ENCODE data around the gene TMPRSS6. TPM values are rescaled to one million over a fixed set of nuclear protein-coding genes. Genes with fewer than 3 reads are reported as not detected.

TMPRSS6 gene
- total and polyA plus RNA-seq, 8 donors: 0.45 to 1.5 (median 0.64) TPM; not detected in 1

GRCh38 chr22:37016134-37016910, 93.2 kb downstream of the TMPRSS6 start:
- Histone ChIP-seq H3K9me3 (no peaks in the 10 kb centered on the region), H3K36me3 (peaks cover 0 to 10% of the 10 kb centered on the region in 2 donors), H3K4me1 (peaks cover 12 to 58% of the 10 kb centered on the region in 2 donors), H3K27ac (no peak overlapping the region), H3K27me3 (no peaks in the 10 kb centered on the region), H3K4me3 (no peak overlapping the region)
- DNase-seq: no peak
- intact Hi-C loops (cut with DNase I): no loop called here
- TF ChIP-seq CTCF (IDR thresholded peaks at IDR 0.05): no peak
- no peak for ATAC-seq

- ATAC-seq: no peak
- intact Hi-C loops (cut with DNase I): no loop called here
- no peak for TF ChIP-seq CTCF (IDR thresholded peaks at IDR 0.05)
- Histone ChIP-seq H3K4me3 (no peak overlapping the region), H3K9me3 (no peaks in the 10 kb centered on the region), H3K36me3 (peaks cover 0 to 10% of the 10 kb centered on the region in 2 donors), H3K27ac (no peak overlapping the region), H3K27me3 (no peaks in the 10 kb centered on the region), H3K4me1 (peaks cover 12 to 50% of the 10 kb centered on the region in 2 donors)
- no peak for DNase-seq
These were observed 94.0 kb downstream of the TMPRSS6 start for GRCh38 chr22:37015587-37015878.

Other genes with a start within 250 kb of the TMPRSS6 start
- 10 to 100 TPM; 13.0 to 68.1 TPM for gene NCF4, start 248.7 kb downstream of the TMPRSS6 start, total RNA-seq
- gene NCF4, start 248.7 kb downstream of the TMPRSS6 start, polyA plus RNA-seq (ENCODE audit: insufficient read length in 6 of 6): 1 to 10 TPM; 3.2 to 4.0 (median 3.7) TPM
- gene CSF2RB, start 196.1 kb downstream of the TMPRSS6 start, total RNA-seq: 10 to 100 TPM; 11.5 to 47.5 TPM
- gene CSF2RB, start 196.1 kb downstream of the TMPRSS6 start, polyA plus RNA-seq (ENCODE audit: insufficient read length in 6 of 6): 1 to 10 TPM; 2.5 to 3.9 (median 3.5) TPM
- gene TST, start 90.3 kb downstream of the TMPRSS6 start, total RNA-seq: 10 to 100 TPM; 37.7 to 52.0 TPM
- gene TST, start 90.3 kb downstream of the TMPRSS6 start, polyA plus RNA-seq (ENCODE audit: insufficient read length in 6 of 6): 10 to 100 TPM; 14.7 to 27.9 (median 20.5) TPM
- gene MPST, start 90.0 kb downstream of the TMPRSS6 start, total RNA-seq: 10 to 100 TPM; 56.2 to 63.1 TPM
- gene MPST, start 90.0 kb downstream of the TMPRSS6 start, polyA plus RNA-seq (ENCODE audit: insufficient read length in 6 of 6): 10 to 100 TPM; 41.4 to 62.8 (median 49.2) TPM
- gene KCTD17, start 58.0 kb downstream of the TMPRSS6 start, total RNA-seq: 10 to 100 TPM; 20.5 to 22.2 TPM
- 10 to 100 TPM; 23.2 to 34.2 (median 28.4) TPM for gene KCTD17, start 58.0 kb downstream of the TMPRSS6 start, polyA plus RNA-seq (ENCODE audit: insufficient read length in 6 of 6)
- gene IL2RB, start 40.2 kb upstream of the TMPRSS6 start, total RNA-seq: 1 to 10 TPM; 3.7 to 7.7 TPM
- gene IL2RB, start 40.2 kb upstream of the TMPRSS6 start, polyA plus RNA-seq (ENCODE audit: insufficient read length in 6 of 6): 1 to 10 TPM; 1.1 to 3.5 (median 2.9) TPM
- 10 to 100 TPM in 1 of 2 donors, 1 to 10 TPM in 1; 7.2 to 16.0 TPM for gene C1QTNF6, start 78.5 kb upstream of the TMPRSS6 start, total RNA-seq
- 10 to 100 TPM; 22.9 to 28.8 (median 25.1) TPM for gene C1QTNF6, start 78.5 kb upstream of the TMPRSS6 start, polyA plus RNA-seq (ENCODE audit: insufficient read length in 6 of 6)
- under 1 TPM in 1 of 2 donors, not detected in 1; 0.26 TPM for gene SSTR3, start 102.8 kb upstream of the TMPRSS6 start, total RNA-seq
- gene SSTR3, start 102.8 kb upstream of the TMPRSS6 start, polyA plus RNA-seq (ENCODE audit: insufficient read length in 6 of 6): under 1 TPM in 5 of 6 donors, not detected in 1; 0.04 to 0.18 (median 0.07) TPM
- 10 to 100 TPM; 40.9 to 77.2 TPM for gene RAC2, start 134.6 kb upstream of the TMPRSS6 start, total RNA-seq
- gene RAC2, start 134.6 kb upstream of the TMPRSS6 start, polyA plus RNA-seq (ENCODE audit: insufficient read length in 6 of 6): 10 to 100 TPM in 2 of 6 donors, 1 to 10 TPM in 4; 6.7 to 11.2 (median 8.7) TPM
- gene CYTH4, start 172.8 kb upstream of the TMPRSS6 start, total RNA-seq: 10 to 100 TPM; 16.2 to 63.4 TPM
- gene CYTH4, start 172.8 kb upstream of the TMPRSS6 start, polyA plus RNA-seq (ENCODE audit: insufficient read length in 6 of 6): 1 to 10 TPM; 4.7 to 6.6 (median 5.7) TPM